Measurements from ENCODE around the gene RHOT2. TPM values are rescaled to one million over a fixed set of nuclear protein-coding genes. Genes with fewer than 3 reads are reported as not detected.
A peak's percentile ranks its signal among the peaks of the same experiment; 100 is the strongest.

The RHOT2 gene
- total RNA-seq, 1 donor from 2014 or later: 34.0 TPM

GRCh38 chr16:704047-704446 is 36.1 kb downstream of the RHOT2 start:
- H3K4me3 ChIP-seq: no peak overlapping the region
- H3K9me3 ChIP-seq (ENCODE audit: low read depth): no peaks in the 10 kb centered on the region
- H3K4me1 ChIP-seq: no peaks in the 10 kb centered on the region
- H3K27ac ChIP-seq: no peak overlapping the region
- Mint-ChIP-seq H3K36me3 (no peaks in the 10 kb centered on the region), H3K4me3 (no peak overlapping the region), H3K9me3 (no peaks in the 10 kb centered on the region), H3K27ac (no peak overlapping the region), H3K27me3 (ENCODE audit: insufficient read depth, low read depth) (peaks cover 56% of the 10 kb centered on the region), H3K4me1 (peaks cover 9% of the 10 kb centered on the region)
- peaks cover 73% of the 10 kb centered on the region for H4K20me1 ChIP-seq (ENCODE audit: low read depth)
- H3K36me3 ChIP-seq: no peaks in the 10 kb centered on the region
- H3K4me2 ChIP-seq: no peak overlapping the region
- peaks cover 13% of the 10 kb centered on the region for H3F3A ChIP-seq (ENCODE audit: low read depth)
- H3K9ac ChIP-seq: no peak overlapping the region
- H2AFZ ChIP-seq (replicated peaks): no peak overlapping the region
- TF ChIP-seq EZH2phosphoT487 (IDR thresholded peaks at IDR 0.05) (no peak), CTCF (IDR thresholded peaks at IDR 0.05) (no peak), EZH2 (IDR thresholded peaks at IDR 0.05) (no peak)
- no peak for DNase-seq (ENCODE audit: low spot score)
- H3K27me3 ChIP-seq: peaks cover 100% of the 10 kb centered on the region
- no peaks in the 10 kb centered on the region for H3K79me2 ChIP-seq (ENCODE audit: low read depth)

- H3K4me3 ChIP-seq: no peak overlapping the region
- peaks cover 1% of the 10 kb centered on the region for H3K4me1 ChIP-seq
- peaks cover 100% of the 10 kb centered on the region for H3K27me3 ChIP-seq
- H3K36me3 Mint-ChIP-seq: no peaks in the 10 kb centered on the region
- H3K27ac ChIP-seq: no peak overlapping the region
- H3K79me2 ChIP-seq (ENCODE audit: low read depth): no peaks in the 10 kb centered on the region
- H3K9me3 Mint-ChIP-seq: no peaks in the 10 kb centered on the region
- peak; percentile 91 for TF ChIP-seq EZH2 (IDR thresholded peaks at IDR 0.05)
- TF ChIP-seq CTCF (IDR thresholded peaks at IDR 0.05): no peak
- TF ChIP-seq EZH2phosphoT487 (IDR thresholded peaks at IDR 0.05): peak; percentile 90
- H2AFZ ChIP-seq (replicated peaks): no peak overlapping the region
- H3K4me2 ChIP-seq: peak overlapping the region; percentile 67
- H3F3A ChIP-seq (ENCODE audit: low read depth): peaks cover 16% of the 10 kb centered on the region
- no peaks in the 10 kb centered on the region for H3K9me3 ChIP-seq (ENCODE audit: low read depth)
- H3K36me3 ChIP-seq: no peaks in the 10 kb centered on the region
- peak; percentile 40 for DNase-seq (ENCODE audit: low spot score)
- H3K9ac ChIP-seq: no peak overlapping the region
- H4K20me1 ChIP-seq (ENCODE audit: low read depth): peaks cover 70% of the 10 kb centered on the region
- peaks cover 56% of the 10 kb centered on the region for H3K27me3 Mint-ChIP-seq (ENCODE audit: insufficient read depth, low read depth)
- peak overlapping the region; percentile 76 for H3K4me3 Mint-ChIP-seq
- H3K27ac Mint-ChIP-seq: no peak overlapping the region
- peaks cover 15% of the 10 kb centered on the region for H3K4me1 Mint-ChIP-seq
Observed at GRCh38 chr16:704552-705380, 36.8 kb downstream of the RHOT2 start.

- Mint-ChIP-seq H3K9me3 (no peaks in the 10 kb centered on the region), H3K27ac (no peak within 1 kb of the TSS), H3K36me3 (no peaks in the 10 kb centered on the region), H3K4me1 (peaks cover 23% of the 10 kb centered on the region), H3K27me3 (ENCODE audit: insufficient read depth, low read depth) (peaks cover 56% of the 10 kb centered on the region), H3K4me3 (peak within 1 kb of the TSS; percentile 74)
- DNase-seq (ENCODE audit: low spot score): peak; percentile 58
- H2AFZ ChIP-seq (replicated peaks): no peak within 1 kb of the TSS
- peaks cover 100% of the 10 kb centered on the region for H3K27me3 ChIP-seq
- no peak within 1 kb of the TSS for H3K27ac ChIP-seq
- no peaks in the 10 kb centered on the region for H3K9me3 ChIP-seq (ENCODE audit: low read depth)
- H3K79me2 ChIP-seq (ENCODE audit: low read depth): no peaks in the 10 kb centered on the region
- peaks cover 18% of the 10 kb centered on the region for H3F3A ChIP-seq (ENCODE audit: low read depth)
- no peak for TF ChIP-seq EZH2 (IDR thresholded peaks at IDR 0.05)
- no peak for TF ChIP-seq EZH2phosphoT487 (IDR thresholded peaks at IDR 0.05)
- TF ChIP-seq CTCF (IDR thresholded peaks at IDR 0.05): no peak
- no peak within 1 kb of the TSS for H3K9ac ChIP-seq
- peaks cover 6% of the 10 kb centered on the region for H3K4me1 ChIP-seq
- H4K20me1 ChIP-seq (ENCODE audit: low read depth): peaks cover 70% of the 10 kb centered on the region
- H3K36me3 ChIP-seq: no peaks in the 10 kb centered on the region
- H3K4me2 ChIP-seq: peak within 1 kb of the TSS; percentile 69
- peak within 1 kb of the TSS; percentile 31 for H3K4me3 ChIP-seq
Observed at GRCh38 chr16:705431-706188, 37.7 kb downstream of the RHOT2 start, which contains the start of gene FBXL16. FBXL16 (minus strand) TSS chr16:705801; CDS start chr16:697405, 8,396 bp downstream.

All from neural progenitor cell (in vitro differentiated cells).